Naive B cell (primary cell): Measurements from ENCODE around the gene SERPINA7. TPM values are rescaled to one million over a fixed set of nuclear protein-coding genes. Genes with fewer than 3 reads are reported as not detected.

Experiments used
- ATAC-seq, 2 donors: fragments of 150-1000 bp; cut with Tn5 transposase; 2 replicates each; pipeline ENCODE4 v1.10.0; 2021; ENCODE audit warnings: low read depth in 2 of 2, mild to moderate bottlenecking in 2 of 2, moderate library complexity in 2 of 2
- DNase-seq: peaks from one replicate; pipeline ENCODE4 v3.0.0; 2022
- H3K27ac Mint-ChIP-seq, 6 donors: one replicate each; pipeline ENCODE4 v1.8.0; 2020 to 2022; ENCODE audit warnings: mild to moderate bottlenecking in 6 of 6, mixed read lengths in 6 of 6, moderate library complexity in 5 of 6, inconsistent platforms in 2 of 6
- H3K27me3 Mint-ChIP-seq, 3 donors: one replicate each; pipeline ENCODE4 v1.8.0; 2021 to 2022; ENCODE audit warnings: mixed read lengths in 3 of 3, mild to moderate bottlenecking in 1 of 3
- H3K36me3 Mint-ChIP-seq, 2 donors: one replicate each; pipeline ENCODE4 v1.8.0; 2020 to 2022; ENCODE audit warnings: mixed read lengths in 2 of 2, inconsistent platforms in 1 of 2, mild to moderate bottlenecking in 1 of 2
- H3K4me1 Mint-ChIP-seq, 3 donors: one replicate each; pipeline ENCODE4 v1.8.0; 2020 to 2022; ENCODE audit warnings: mixed read lengths in 3 of 3, inconsistent platforms in 1 of 3, mild to moderate bottlenecking in 1 of 3, moderate library complexity in 1 of 3
- H3K4me3 Mint-ChIP-seq, 8 donors: one replicate each; pipeline ENCODE4 v1.8.0; 2020 to 2022; ENCODE audit warnings: mild to moderate bottlenecking in 8 of 8, mixed read lengths in 8 of 8, moderate library complexity in 8 of 8, inconsistent platforms in 2 of 8
- H3K9me3 Mint-ChIP-seq, 7 donors: one replicate each; pipeline ENCODE4 v1.8.0; 2020 to 2022; ENCODE audit warnings: mixed read lengths in 7 of 7, mild to moderate bottlenecking in 5 of 7, inconsistent platforms in 2 of 7, moderate library complexity in 1 of 7
- polyA plus RNA-seq, 6 donors: library from polyadenylated mRNA; unstranded; fragments of 300-500 nt; fragmentation: Illumina TruSeq; gene quantifications; one replicate each; pipeline ENCODE4 v1.2.3, GENCODE V29; 2021; ENCODE audit warnings: low read depth in 6 of 6

Gene SERPINA7, protein sequence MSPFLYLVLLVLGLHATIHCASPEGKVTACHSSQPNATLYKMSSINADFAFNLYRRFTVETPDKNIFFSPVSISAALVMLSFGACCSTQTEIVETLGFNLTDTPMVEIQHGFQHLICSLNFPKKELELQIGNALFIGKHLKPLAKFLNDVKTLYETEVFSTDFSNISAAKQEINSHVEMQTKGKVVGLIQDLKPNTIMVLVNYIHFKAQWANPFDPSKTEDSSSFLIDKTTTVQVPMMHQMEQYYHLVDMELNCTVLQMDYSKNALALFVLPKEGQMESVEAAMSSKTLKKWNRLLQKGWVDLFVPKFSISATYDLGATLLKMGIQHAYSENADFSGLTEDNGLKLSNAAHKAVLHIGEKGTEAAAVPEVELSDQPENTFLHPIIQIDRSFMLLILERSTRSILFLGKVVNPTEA
- not detected for polyA plus RNA-seq

DNA sequence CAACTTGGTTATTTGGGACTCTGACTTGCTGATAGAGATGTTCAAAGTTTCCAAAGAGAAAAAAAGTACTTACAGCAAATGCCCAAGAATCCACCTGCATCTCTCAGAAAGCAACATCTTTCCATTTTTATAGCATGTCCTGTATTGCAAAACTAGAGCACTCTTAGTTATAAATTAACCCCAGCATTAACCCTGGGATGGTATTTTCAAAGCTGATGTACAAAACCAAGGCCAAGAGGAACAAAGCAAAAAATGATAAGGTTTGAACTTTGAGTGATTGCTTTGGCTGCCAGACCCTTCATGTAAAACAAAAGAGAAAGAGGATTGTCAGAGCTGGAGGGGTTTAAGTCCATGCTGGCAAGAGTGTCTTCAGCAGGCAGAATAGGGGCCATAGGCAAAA, at the start of gene SERPINA7:
TSS of gene SERPINA7 (minus strand) at position 103 of the 400 bp plus-strand sequence. CDS start 1,669 bp downstream, outside the sequence.
- no peaks in the 10 kb centered on the region for H3K36me3 Mint-ChIP-seq
- ATAC-seq (no peak), DNase-seq (no peak)
- no peaks in the 10 kb centered on the region for H3K27me3 Mint-ChIP-seq
- no peak within 1 kb of the TSS for H3K4me3 Mint-ChIP-seq
- no peak within 1 kb of the TSS for H3K27ac Mint-ChIP-seq
- H3K4me1 Mint-ChIP-seq, result no peaks in the 10 kb centered on the region
- peaks cover 0 to 3% (median 0%) of the 10 kb centered on the region in 7 donors for H3K9me3 Mint-ChIP-seq

DNA sequence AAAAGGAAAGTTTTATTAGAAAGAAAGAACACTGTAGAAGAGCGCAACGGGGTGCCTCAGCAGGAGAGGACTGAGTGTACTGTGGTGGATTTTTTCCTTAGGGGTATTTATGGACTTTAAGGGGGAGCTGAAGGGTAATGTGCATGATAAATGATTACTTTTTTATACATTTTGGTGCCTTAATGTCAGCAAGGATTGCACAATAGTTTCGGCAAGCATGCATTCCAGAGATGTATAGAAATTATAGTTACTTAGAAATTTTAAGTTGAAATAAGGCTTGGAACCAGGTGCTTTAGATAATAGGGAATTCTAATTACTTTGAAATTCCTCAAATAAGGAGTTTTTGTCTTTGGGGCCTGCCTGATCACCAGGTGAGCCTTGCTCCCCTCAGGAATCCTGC, 30.5 kb upstream of the SERPINA7 start:
- Mint-ChIP-seq H3K9me3 (peaks cover 0 to 14% (median 4%) of the 10 kb centered on the region in 7 donors), H3K4me3 (no peak overlapping the region), H3K27ac (no peak overlapping the region), H3K4me1 (no peaks in the 10 kb centered on the region), H3K27me3 (no peaks in the 10 kb centered on the region), H3K36me3 (no peaks in the 10 kb centered on the region)
- DNase-seq (no peak), ATAC-seq (no peak)

DNA sequence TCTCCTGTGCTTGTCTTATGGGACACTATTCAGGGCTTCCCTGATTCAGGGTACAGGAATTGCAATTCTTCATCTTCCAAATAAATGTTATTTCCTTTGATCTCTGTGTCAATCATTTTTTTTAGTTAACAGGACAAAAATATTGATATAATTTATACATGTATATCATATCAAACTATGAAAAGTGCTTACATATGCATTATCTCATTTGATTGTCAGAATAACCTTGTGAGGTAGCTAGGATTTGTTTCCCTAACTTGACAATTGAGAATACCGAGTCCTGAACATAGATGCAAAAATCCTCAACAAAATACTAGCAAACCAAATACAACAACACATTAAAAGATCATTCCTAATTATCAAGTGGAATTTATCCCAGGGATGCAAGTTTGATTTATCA, 11.5 kb upstream of the SERPINA7 start:
- DNase-seq (no peak), ATAC-seq (no peak)
- no peaks in the 10 kb centered on the region for H3K27me3 Mint-ChIP-seq
- peaks cover 0 to 15% (median 2%) of the 10 kb centered on the region in 7 donors for H3K9me3 Mint-ChIP-seq
- no peak overlapping the region for H3K4me3 Mint-ChIP-seq
- no peaks in the 10 kb centered on the region for H3K36me3 Mint-ChIP-seq
- H3K4me1 Mint-ChIP-seq, result no peaks in the 10 kb centered on the region
- no peak overlapping the region for H3K27ac Mint-ChIP-seq

DNA sequence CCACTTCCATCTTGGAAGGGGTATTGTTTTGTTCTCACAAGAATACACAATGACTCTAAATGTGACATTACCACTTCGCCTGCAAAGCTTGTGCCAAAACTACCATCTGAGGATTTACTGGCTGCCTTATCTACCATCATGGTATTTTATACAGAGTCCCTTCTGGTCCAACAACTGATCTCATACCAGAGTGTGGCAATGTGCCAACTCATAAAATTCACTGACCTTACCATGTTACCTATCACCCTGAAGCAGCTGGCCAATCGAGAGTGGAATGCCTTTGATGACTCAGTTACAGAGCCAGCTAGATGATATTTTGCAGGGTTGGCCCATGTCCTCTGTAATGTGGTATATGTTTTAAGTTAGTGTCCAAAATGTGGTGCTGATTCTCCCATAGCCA, 3.8 kb upstream of the SERPINA7 start:
- DNase-seq (no peak), ATAC-seq (no peak)
- no peak overlapping the region for H3K27ac Mint-ChIP-seq
- no peaks in the 10 kb centered on the region for H3K4me1 Mint-ChIP-seq
- no peaks in the 10 kb centered on the region for H3K27me3 Mint-ChIP-seq
- H3K4me3 Mint-ChIP-seq, result no peak overlapping the region
- H3K9me3 Mint-ChIP-seq, result peaks cover 0 to 1% (median 0%) of the 10 kb centered on the region in 7 donors
- no peaks in the 10 kb centered on the region for H3K36me3 Mint-ChIP-seq

DNA sequence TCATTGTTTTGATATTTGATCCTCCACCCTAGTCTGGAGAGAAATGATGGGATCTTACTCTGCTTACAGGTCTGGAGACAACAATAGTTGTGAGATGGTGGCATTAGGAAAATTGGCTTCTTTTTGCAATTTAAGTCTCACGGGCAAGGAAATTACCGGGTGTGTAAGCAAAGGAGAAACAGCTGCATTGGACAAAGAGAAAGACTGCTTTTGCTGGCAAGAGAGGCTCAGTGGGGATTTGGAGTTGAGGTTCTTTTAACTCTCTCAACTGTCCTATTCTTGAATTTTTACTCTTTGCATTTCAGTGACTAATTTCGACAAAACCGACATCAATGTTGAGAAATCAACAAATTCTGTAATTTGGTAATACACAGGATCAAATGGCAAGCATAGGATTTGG, 2.3 kb upstream of the SERPINA7 start:
- H3K27me3 Mint-ChIP-seq, result no peaks in the 10 kb centered on the region
- ATAC-seq (no peak), DNase-seq (no peak)
- H3K9me3 Mint-ChIP-seq, result peaks cover 0 to 3% (median 0%) of the 10 kb centered on the region in 7 donors
- H3K27ac Mint-ChIP-seq, result no peak overlapping the region
- H3K4me3 Mint-ChIP-seq, result no peak overlapping the region
- H3K36me3 Mint-ChIP-seq, result no peaks in the 10 kb centered on the region
- no peaks in the 10 kb centered on the region for H3K4me1 Mint-ChIP-seq

DNA sequence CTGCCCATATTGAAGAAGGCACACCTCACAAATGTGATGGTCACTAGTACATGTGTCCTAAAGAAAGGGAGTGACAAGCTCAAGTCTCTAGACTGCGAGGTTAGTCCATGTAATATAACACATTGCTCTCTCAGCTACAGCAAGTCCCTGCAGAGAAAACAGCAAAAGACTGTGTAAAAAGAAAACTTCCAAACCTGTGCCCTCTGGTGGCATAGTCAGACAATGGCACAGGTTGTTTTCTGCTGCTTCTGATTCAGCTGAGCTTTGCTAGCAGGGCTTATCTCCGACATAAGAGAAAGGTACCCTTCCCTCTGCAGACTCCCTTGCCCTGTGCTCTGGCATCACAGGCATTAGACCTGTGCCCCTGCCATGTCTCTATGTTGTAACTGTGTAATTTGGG, 1.4 kb upstream of the SERPINA7 start:
- Mint-ChIP-seq H3K27ac (no peak overlapping the region), H3K4me3 (no peak overlapping the region), H3K4me1 (no peaks in the 10 kb centered on the region), H3K36me3 (no peaks in the 10 kb centered on the region), H3K27me3 (no peaks in the 10 kb centered on the region), H3K9me3 (peaks cover 0 to 3% (median 0%) of the 10 kb centered on the region in 7 donors)
- DNase-seq, result no peak
- no peak for ATAC-seq

DNA sequence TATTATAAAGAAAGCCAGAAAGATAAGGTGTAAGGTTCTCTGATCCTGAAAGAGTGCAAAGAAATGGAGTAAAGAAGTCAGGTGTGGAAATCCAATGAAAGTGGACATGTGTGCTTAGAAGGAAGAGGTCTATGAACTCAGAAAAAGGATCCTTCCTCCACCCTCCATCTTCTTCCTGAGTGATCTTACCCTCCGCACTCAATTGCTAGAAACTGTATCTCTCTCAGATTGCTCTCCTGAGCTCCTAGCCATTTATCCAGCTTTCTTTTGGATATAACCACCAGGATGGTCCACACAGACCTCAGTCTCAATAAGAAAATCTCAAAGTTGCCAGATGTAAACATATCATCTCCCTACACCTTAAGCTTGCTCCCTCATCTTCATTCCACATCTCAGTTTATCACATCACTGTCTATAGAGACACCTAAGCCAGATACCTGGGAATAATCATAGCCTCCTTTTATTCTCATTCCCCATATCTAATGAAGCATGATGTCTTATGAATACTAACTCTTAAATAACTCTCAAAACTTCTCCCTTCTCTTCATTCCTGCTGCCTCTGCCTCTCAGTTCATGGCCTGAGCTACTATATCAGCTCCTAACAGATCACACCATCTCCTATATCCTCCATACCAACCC, 573 bp downstream of the SERPINA7 start:
- Mint-ChIP-seq H3K36me3 (no peaks in the 10 kb centered on the region), H3K4me3 (no peak overlapping the region), H3K4me1 (no peaks in the 10 kb centered on the region), H3K27ac (no peak overlapping the region), H3K9me3 (peaks cover 0 to 3% (median 0%) of the 10 kb centered on the region in 7 donors), H3K27me3 (no peaks in the 10 kb centered on the region)
- ATAC-seq, result no peak
- no peak for DNase-seq

DNA sequence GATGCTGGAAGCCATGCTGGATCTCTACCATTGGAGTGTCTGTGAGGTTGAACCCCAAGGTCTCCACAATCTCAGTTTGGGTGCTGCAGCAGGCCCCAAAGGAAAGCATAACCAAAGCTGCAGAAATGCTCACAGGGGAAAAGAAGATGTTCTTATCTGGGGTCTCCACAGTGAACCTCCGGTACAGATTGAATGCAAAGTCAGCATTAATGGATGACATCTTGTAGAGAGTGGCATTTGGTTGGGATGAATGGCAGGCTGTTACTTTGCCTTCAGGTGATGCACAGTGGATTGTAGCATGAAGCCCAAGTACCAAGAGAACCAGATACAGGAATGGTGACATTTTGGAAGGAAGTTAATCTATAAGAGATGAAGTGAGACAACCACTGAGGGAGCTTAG, 1.8 kb downstream of the SERPINA7 start:
- no peak overlapping the region for H3K27ac Mint-ChIP-seq
- no peak for DNase-seq
- ATAC-seq, result no peak
- no peaks in the 10 kb centered on the region for H3K4me1 Mint-ChIP-seq
- H3K27me3 Mint-ChIP-seq, result no peaks in the 10 kb centered on the region
- H3K9me3 Mint-ChIP-seq, result peaks cover 0 to 3% (median 0%) of the 10 kb centered on the region in 7 donors
- H3K36me3 Mint-ChIP-seq, result no peaks in the 10 kb centered on the region
- no peak overlapping the region for H3K4me3 Mint-ChIP-seq

DNA sequence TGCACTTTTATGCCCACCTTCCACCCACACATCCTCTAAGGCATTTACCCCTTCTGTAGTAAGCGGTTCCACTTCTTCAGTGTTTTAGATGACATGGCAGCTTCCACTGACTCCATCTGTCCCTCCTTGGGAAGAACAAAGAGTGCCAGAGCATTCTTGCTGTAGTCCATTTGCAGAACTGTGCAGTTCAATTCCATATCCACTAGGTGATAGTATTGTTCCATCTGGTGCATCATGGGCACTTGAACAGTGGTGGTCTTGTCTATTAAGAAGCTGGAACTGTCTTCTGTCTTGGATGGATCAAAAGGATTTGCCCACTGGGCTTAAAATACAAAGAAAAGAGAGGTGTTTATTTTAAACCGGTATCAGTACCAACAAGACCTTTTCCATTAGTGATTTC, 3.5 kb downstream of the SERPINA7 start:
- no peaks in the 10 kb centered on the region for H3K36me3 Mint-ChIP-seq
- DNase-seq (no peak), ATAC-seq (no peak)
- no peaks in the 10 kb centered on the region for H3K4me1 Mint-ChIP-seq
- no peaks in the 10 kb centered on the region for H3K27me3 Mint-ChIP-seq
- no peak overlapping the region for H3K4me3 Mint-ChIP-seq
- H3K27ac Mint-ChIP-seq, result no peak overlapping the region
- peaks cover 0 to 5% (median 0%) of the 10 kb centered on the region in 7 donors for H3K9me3 Mint-ChIP-seq

DNA sequence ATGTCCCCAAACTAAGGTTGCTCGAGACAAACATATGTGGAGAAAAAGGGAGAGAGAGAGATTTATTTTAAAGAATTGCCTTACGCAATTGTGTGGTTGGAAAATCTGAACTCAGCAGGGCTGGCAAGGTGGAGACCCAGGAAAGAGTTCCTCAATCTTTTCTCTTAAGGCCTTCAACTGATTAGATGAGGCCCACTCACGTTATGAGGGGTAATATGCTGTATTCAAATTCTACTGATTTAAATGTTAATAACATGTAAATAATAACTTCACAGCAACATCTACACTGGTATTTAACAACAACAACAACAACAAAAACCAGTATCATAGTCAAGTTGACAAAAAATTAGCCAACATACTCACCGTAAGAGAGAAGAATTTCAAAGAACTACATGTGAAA, 14.6 kb downstream of the SERPINA7 start:
- no peak for DNase-seq
- Mint-ChIP-seq H3K27me3 (no peaks in the 10 kb centered on the region), H3K27ac (no peak overlapping the region), H3K4me3 (no peak overlapping the region), H3K36me3 (no peaks in the 10 kb centered on the region), H3K4me1 (no peaks in the 10 kb centered on the region), H3K9me3 (no peaks in the 10 kb centered on the region)
- no peak for ATAC-seq

DNA sequence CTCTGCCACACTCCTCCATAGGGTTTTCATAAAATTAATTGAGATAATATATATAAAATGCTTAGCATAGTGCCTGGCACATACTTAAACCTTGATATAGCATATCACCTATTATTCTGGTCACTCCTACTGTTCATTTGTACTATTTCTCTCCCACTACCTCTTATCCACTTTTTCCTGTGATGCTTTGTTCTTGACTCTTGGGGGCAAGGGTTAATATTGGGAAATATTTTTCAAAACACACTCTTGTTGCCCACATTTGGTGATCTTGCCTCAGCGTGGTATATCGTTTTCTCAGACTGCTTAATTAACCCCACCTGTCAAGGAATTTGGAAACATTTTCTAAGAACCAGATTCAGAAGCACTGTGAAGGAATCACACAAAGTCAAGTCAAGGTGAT, 16.3 kb downstream of the SERPINA7 start:
- no peak overlapping the region for H3K4me3 Mint-ChIP-seq
- no peaks in the 10 kb centered on the region for H3K27me3 Mint-ChIP-seq
- no peak for DNase-seq

DNA sequence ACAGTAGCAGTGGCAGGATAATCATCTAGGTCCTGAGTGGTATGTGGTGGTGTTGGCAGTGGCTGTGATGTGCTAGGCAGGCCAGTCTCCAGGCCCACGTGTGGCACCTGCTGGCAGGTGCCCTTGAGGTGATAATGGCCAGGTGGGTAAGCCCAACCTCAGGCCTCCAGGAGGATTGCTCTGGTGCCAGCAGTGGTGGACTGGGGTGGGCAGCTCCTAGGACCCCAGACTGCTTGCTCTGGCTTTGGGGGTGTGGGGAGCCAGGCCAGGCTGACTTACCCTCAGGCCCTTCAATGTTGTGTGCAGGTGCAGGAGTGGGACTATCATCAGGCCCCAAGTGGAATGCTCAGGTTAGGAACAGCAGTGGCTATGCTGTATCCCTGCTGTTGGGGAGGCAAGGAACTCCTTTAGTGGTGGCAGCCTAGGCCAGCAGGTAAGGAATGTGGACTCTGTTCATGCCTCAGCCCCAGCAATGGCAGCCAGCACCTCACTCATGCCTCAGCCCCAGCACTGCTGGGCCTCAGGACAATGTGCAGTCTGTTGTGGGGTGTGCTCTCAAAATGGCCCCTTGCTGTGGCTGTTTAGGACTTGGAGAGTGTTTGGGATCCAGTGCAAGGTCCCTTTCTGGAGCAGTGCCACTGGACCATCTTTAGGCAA, 24.3 kb downstream of the SERPINA7 start:
- Mint-ChIP-seq H3K4me1 (no peaks in the 10 kb centered on the region), H3K4me3 (no peak overlapping the region), H3K27me3 (no peaks in the 10 kb centered on the region), H3K9me3 (peaks cover 3 to 21% (median 14%) of the 10 kb centered on the region in 7 donors), H3K36me3 (peaks cover 0 to 8% of the 10 kb centered on the region in 2 donors), H3K27ac (no peak overlapping the region)
- ATAC-seq (no peak), DNase-seq (no peak)

More for the DNA sequence above, 16.3 kb downstream of the SERPINA7 start:
- Mint-ChIP-seq H3K27ac (no peak overlapping the region), H3K9me3 (peaks cover 0 to 4% (median 0%) of the 10 kb centered on the region in 7 donors), H3K36me3 (no peaks in the 10 kb centered on the region), H3K4me1 (no peaks in the 10 kb centered on the region)
- ATAC-seq, result no peak

DNA sequence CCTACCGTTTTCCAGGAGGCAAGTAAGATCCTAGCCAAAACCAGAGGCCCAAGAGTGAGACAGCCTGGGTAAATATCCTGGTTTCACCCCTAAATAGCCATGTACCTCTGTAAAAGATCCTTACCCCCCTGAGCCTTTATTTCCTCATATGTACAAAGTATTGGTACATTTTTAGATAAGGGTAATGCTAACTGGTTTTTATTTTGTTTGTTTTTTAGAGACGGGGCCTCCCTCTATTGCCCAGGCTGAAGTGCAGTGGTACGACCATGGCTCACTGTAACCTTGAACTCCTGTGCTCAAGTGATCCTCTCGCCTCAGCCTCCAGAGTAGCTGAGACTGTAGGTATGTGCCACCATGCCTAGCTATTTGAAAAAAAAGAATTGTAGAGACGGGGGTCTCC, 29.4 kb downstream of the SERPINA7 start:
- DNase-seq (no peak), ATAC-seq (no peak)
- Mint-ChIP-seq H3K27me3 (no peaks in the 10 kb centered on the region), H3K4me3 (no peak overlapping the region), H3K4me1 (no peaks in the 10 kb centered on the region), H3K36me3 (peaks cover 0 to 8% of the 10 kb centered on the region in 2 donors), H3K27ac (no peak overlapping the region), H3K9me3 (peaks cover 3 to 21% (median 17%) of the 10 kb centered on the region in 7 donors)

DNA sequence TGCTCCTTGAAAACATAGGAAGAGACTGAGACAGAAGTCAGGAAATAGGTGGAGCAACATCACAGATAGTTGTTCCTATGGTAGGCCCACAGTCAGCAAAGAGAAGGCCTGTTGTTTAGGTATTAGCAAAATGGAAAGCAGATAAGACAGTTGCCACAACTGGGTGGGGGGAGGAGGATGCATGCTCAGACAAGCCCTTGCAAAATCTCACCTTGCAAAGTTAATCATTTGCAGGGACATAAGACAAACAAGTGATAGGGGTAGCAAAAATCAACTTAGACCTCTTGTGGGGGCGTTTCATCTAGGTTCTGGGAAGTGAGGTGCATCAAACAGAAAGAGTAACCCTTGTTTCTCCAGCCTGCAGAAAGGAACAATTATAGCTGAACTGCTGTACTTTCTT, 30.7 kb downstream of the SERPINA7 start:
- no peaks in the 10 kb centered on the region for H3K4me1 Mint-ChIP-seq
- H3K36me3 Mint-ChIP-seq, result peaks cover 0 to 8% of the 10 kb centered on the region in 2 donors
- no peak for ATAC-seq
- H3K4me3 Mint-ChIP-seq, result no peak overlapping the region
- no peaks in the 10 kb centered on the region for H3K27me3 Mint-ChIP-seq
- no peak overlapping the region for H3K27ac Mint-ChIP-seq
- no peak for DNase-seq
- H3K9me3 Mint-ChIP-seq, result peaks cover 3 to 21% (median 15%) of the 10 kb centered on the region in 7 donors
